ENCODE results near the gene PXMP4. TPM values are rescaled to one million over a fixed set of nuclear protein-coding genes. Genes with fewer than 3 reads are reported as not detected.

PXMP4 gene
- total RNA-seq, 4 donors from 2014 or later: 12.5 to 34.1 (median 21.2) TPM

DNA sequence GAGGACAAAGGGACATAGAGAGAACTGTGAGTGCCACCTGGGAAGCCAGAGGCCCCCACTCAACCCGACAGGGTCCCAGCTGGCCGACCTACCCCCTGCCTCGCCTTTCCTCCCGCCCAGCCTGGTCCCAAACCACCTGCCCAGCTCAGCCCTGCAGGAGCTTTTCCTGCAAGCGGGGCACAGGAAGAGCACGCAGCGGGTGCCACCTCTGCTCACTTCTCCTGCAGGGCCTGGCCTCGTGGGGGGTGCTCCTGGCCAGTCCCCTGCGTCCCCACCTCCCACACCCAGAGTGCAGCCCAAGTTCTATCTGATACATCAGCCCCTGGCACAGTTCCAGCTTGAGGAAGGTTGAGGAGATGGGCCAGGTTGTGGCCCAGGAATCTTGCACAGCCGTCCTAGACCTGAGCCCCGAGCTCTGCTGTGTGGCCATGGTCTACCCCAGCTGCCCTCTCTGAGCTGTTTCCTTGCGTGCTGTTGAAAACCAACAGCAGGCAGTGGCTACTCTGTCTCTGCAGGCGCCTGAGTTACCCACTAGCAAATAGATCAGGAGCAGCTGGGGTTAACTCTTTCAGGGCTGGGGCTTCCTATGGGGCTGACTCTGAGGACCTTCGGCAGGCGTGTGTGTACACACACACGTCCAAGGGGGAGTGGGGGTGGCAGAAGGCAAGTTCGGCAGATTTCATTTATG, 47.5 kb downstream of the PXMP4 start:
- TF ChIP-seq CTCF (IDR thresholded peaks at IDR 0.05) (no peak), POLR2A (IDR thresholded peaks at IDR 0.05) (no peak)
- DNase-seq (ENCODE audit: low spot score in 2 of 2): no peak
- intact Hi-C loops (cut with DNase I; ENCODE audit: low total_unique reads): no loop called here
- WGBS, 2 donors: 61 to 72% methylated on average over 17 of the region's 17 CpGs
- no peak overlapping the region for H3K4me3 ChIP-seq (ENCODE audit: low read depth, poor library complexity, severe bottlenecking)

DNA sequence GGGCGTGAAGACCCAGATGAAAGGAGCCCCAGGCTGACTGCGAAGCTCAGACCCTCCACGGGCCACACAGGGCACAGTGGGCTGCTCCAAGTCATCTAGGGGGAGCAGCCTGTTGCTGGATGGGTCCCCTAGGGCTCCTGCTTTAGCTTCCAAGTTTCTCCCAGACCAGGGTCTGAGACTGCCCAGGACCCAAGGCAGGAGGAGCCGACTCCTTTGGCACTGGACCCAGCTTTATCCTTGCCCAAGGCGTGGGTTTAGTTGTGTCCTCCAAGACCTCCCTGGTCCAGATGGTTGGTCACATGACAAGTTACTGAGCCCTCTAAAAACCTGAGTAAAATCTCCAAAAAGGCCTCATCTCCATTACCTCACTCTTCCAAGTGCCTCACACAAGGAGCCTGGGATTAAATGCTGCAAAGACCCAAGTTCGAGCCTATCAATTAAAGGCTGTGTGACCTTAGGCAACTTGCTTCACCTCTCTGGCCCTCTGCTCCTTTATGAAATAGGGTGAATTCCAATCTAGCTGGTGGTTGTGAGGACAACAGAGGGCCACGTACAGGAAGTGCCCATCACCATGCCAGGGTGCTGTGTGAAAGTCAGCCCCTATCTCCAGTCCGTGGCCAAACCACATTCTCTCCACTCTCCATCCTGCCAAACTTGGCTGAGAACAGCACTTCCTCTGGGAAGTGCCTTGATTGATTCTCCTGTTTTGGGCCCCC, 48.4 kb downstream of the PXMP4 start:
- intact Hi-C loops (cut with DNase I; ENCODE audit: low total_unique reads): no loop called here
- H3K4me3 ChIP-seq (ENCODE audit: low read depth, poor library complexity, severe bottlenecking): no peak overlapping the region
- TF ChIP-seq POLR2A (IDR thresholded peaks at IDR 0.05) (no peak), CTCF (IDR thresholded peaks at IDR 0.05) (no peak)
- no peak for DNase-seq (ENCODE audit: low spot score in 2 of 2)
- 77 to 79% methylated on average over 8 of the region's 8 CpGs for WGBS, 2 donors

DNA sequence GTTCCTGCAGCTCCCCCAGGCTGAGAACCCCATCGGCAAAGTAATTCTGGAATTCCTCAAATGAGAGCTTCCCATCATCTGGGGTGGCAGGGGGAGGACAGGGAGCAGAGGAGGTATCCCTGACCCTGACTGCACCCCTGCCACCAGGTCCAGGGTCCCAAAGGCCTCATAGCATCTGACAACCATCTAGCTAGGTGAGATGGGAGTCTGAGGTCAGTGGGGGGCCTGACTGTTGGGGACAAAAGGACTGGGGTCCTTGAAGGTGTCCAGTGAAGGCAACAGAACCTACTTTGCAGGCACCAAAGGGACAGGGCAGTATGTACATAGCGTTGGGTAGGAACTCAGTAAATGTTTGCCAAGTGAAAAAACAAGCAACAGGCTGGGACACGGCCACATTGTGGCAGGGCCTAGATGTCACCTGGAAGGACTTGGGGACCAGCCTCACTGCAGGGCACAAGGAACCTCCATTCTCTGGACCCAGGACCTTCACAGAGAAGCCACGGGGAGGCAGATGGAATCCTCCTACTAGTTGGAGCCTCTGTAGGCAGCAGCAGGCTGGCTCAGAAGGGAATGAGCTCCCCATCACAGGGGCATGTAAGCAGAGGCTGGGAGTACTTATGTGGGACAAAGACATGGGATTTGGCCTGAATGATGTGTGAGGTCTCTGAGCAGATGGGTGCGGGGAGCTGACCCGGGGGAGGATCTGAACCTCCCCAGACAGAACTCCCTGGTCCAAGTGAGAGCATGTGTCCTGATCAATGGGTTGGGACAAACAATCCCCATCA, 49.2 kb downstream of the PXMP4 start:
- no peak for DNase-seq (ENCODE audit: low spot score in 2 of 2)
- intact Hi-C loops (cut with DNase I; ENCODE audit: low total_unique reads): no loop called here
- TF ChIP-seq POLR2A (IDR thresholded peaks at IDR 0.05): no peak
- TF ChIP-seq CTCF (IDR thresholded peaks at IDR 0.05): no peak
- WGBS, 2 donors: 82 to 88% methylated on average over 6 of the region's 6 CpGs
- no peak overlapping the region for H3K4me3 ChIP-seq (ENCODE audit: low read depth, poor library complexity, severe bottlenecking)

DNA sequence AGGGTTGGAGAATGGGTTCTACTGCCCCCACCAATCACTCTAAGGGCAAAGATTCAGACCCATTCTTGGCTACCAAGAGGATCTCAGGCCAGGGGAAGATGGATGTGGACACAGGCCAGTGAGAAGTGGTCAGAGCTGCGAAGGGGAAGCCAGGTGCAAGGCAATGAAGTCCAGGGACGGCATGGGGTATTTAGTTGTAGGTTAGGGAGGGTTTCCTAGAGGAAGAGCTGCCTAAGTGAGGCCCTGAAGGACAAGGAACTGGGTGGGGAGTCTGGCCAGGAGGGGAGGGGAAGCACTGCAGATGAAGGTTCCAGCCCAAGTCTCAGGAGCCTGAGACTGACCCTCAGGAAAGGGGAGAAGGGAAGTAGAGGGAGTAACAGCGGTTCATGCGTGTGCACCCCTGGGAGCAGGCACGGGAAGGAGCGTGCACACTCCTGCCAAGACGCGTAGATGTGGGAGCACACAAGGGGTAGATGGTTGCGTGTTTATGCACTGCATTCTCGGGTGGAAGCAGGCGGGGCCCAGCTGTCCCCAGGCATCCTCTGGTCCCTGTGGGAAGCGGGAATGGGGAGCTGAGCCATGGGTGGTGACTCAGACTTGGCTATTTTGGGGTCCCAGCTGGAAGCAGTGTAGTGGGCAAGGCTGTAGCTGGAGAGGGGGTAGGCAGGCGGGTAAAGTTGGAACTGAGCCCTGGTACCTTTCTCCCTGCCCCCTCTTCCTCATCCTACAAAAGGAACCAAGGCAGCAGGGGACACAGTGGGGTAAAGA, 50.1 kb downstream of the PXMP4 start:
- TF ChIP-seq POLR2A (IDR thresholded peaks at IDR 0.05): no peak
- TF ChIP-seq CTCF (IDR thresholded peaks at IDR 0.05): no peak
- 66 to 69% methylated on average over 13 of the region's 13 CpGs for WGBS, 2 donors
- no peak for DNase-seq (ENCODE audit: low spot score in 2 of 2)

GRCh38 chr20:33669224-33669623, 50.9 kb downstream of the PXMP4 start:
- H3K4me3 ChIP-seq (ENCODE audit: low read depth, poor library complexity, severe bottlenecking): no peak overlapping the region

More for the DNA sequence above, 50.1 kb downstream of the PXMP4 start:
- intact Hi-C loops (cut with DNase I; ENCODE audit: low total_unique reads): no loop called here
- H3K4me3 ChIP-seq (ENCODE audit: low read depth, poor library complexity, severe bottlenecking): no peak overlapping the region

More at GRCh38 chr20:33669224-33669623, 50.9 kb downstream of the PXMP4 start:
- intact Hi-C loops (cut with DNase I; ENCODE audit: low total_unique reads): no loop called here
- 97% methylated on average over 5 of the region's 5 CpGs; no CpG with 5 or more reads in 1 of the 2 donors for WGBS, 2 donors
- DNase-seq (ENCODE audit: low spot score in 2 of 2): no peak
- TF ChIP-seq CTCF (IDR thresholded peaks at IDR 0.05) (no peak), POLR2A (IDR thresholded peaks at IDR 0.05) (no peak)

Data from lower leg skin (tissue), 4 donors.